HL-60 (cell line): ENCODE measurements around the gene GCGR.
A peak's percentile ranks its signal among the peaks of the same experiment; 100 is the strongest.

ENCODE experiments used
- DNase-seq, 2 experiments: peaks; one replicate each; pipeline ENCODE4 v3.0.0-alpha.2; 2010 to 2020; ENCODE audit warnings: low read depth in 1 of 2, low spot score in 1 of 2
- H3K27ac ChIP-seq: fragments of 250-450 bp; sonication (Bioruptor Pico); replicated peaks from 2 replicates; pipeline ENCODE4 v1.5.1; 2020; ENCODE audit warnings: mild to moderate bottlenecking, moderate library complexity
- H3K27me3 ChIP-seq: fragments of 250-450 bp; sonication (Bioruptor Pico); 2 replicates; pipeline ENCODE4 v1.5.1; 2021; ENCODE audit warnings: mild to moderate bottlenecking, moderate library complexity; ENCODE audit not compliant: insufficient read depth, poor library complexity, severe bottlenecking
- H3K4me3 ChIP-seq: replicated peaks from 2 replicates; pipeline ENCODE4 v1.5.1; 2011; ENCODE audit warnings: mild to moderate bottlenecking, control low read depth, low read length; ENCODE audit not compliant: insufficient read depth
- GABPA ChIP-seq: IDR thresholded peaks from 2 replicates; pipeline ENCODE4 v1.6.1; 2012; ENCODE audit warnings: low read depth
- POLR2AphosphoS5 ChIP-seq: IDR thresholded peaks from 2 replicates; pipeline ENCODE4 v1.6.1; 2012; ENCODE audit warnings: low read depth
- REST ChIP-seq: IDR thresholded peaks from 2 replicates; pipeline ENCODE4 v1.6.1; 2012; ENCODE audit warnings: low read depth; ENCODE audit not compliant: insufficient replicate concordance
- SPI1 ChIP-seq: IDR thresholded peaks from 2 replicates; pipeline ENCODE4 v1.6.1; 2012; ENCODE audit warnings: low read depth, mild to moderate bottlenecking, borderline replicate concordance
- TF ChIP-seq, protein P1 (sequence below): IDR thresholded peaks from one replicate; pipeline ENCODE4 v1.5.1; 2011; ENCODE audit warnings: low read length, control low read depth, inconsistent platforms; ENCODE audit not compliant: insufficient read depth

The GCGR gene

DNA sequence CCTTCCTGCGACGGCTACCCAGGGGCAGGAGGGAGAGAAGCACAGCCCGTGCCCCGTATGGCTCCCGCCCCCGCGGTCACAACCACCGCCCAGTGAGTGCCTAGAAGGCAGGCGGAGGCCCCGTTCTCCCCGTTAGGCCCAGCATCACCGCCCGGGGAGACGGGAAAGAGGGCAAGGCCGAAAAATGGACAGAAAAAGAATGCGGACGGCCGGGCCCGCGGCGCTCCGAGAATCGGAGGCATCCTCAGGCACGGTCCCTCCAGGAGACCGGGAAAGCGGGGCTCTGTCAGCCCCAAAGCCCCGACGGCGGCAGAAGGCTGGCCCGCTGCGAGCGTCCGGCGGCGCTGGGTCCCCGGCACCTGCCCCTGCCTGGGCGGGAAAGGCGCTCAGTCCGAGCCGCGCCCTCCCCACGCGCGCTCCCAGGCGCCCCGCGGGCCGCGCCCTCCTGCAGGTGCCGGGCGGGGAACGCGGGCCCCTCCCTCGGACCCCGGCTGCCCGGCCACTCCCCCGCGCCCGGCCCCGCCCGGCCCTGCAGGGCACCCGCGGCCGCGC lies 28.7 kb downstream of the GCGR start:
- H3K4me3 ChIP-seq = peak overlapping the region; percentile 59
- DNase-seq = peak in 1 of 2 experiments; percentile 86
- H3K27me3 ChIP-seq = no peaks in the 10 kb centered on the region
- TF ChIP-seq POLR2AphosphoS5 (no peak), REST (no peak), GABPA (no peak)
- H3K27ac ChIP-seq = peak overlapping the region; percentile 98

GRCh38 chr17:81833160-81833920 lies 29.4 kb downstream of the GCGR start, which contains the start of gene MCRIP1:
Gene MCRIP1, minus strand, starts transcription at chr17:81833291. Its CDS starts 8,785 bp downstream, at chr17:81824506.
- DNase-seq = peak; percentile 95 to 96
- TF ChIP-seq, protein P1, sequence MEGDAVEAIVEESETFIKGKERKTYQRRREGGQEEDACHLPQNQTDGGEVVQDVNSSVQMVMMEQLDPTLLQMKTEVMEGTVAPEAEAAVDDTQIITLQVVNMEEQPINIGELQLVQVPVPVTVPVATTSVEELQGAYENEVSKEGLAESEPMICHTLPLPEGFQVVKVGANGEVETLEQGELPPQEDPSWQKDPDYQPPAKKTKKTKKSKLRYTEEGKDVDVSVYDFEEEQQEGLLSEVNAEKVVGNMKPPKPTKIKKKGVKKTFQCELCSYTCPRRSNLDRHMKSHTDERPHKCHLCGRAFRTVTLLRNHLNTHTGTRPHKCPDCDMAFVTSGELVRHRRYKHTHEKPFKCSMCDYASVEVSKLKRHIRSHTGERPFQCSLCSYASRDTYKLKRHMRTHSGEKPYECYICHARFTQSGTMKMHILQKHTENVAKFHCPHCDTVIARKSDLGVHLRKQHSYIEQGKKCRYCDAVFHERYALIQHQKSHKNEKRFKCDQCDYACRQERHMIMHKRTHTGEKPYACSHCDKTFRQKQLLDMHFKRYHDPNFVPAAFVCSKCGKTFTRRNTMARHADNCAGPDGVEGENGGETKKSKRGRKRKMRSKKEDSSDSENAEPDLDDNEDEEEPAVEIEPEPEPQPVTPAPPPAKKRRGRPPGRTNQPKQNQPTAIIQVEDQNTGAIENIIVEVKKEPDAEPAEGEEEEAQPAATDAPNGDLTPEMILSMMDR = no peak
- TF ChIP-seq GABPA (peak; percentile 61), SPI1 (no peak), REST (no peak), POLR2AphosphoS5 (peak; percentile 73)
- peak within 1 kb of the TSS; percentile 98 for H3K27ac ChIP-seq
- no peaks in the 10 kb centered on the region for H3K27me3 ChIP-seq
- peak within 1 kb of the TSS; percentile 59 for H3K4me3 ChIP-seq

GRCh38 chr17:81833921-81834830 lies 30.2 kb downstream of the GCGR start:
- Histone ChIP-seq H3K27me3 (no peaks in the 10 kb centered on the region), H3K27ac (peak overlapping the region; percentile 97), H3K4me3 (peak overlapping the region; percentile 43)
- no peak for DNase-seq
- TF ChIP-seq SPI1 (no peak), POLR2AphosphoS5 (no peak)

GRCh38 chr17:81834831-81835267 lies 30.9 kb downstream of the GCGR start, which contains the start of gene PPP1R27:
Gene PPP1R27, minus strand, starts transcription at chr17:81835050. Its CDS starts 97 bp downstream, at chr17:81834953.
- H3K27ac ChIP-seq = peak within 1 kb of the TSS; percentile 97
- H3K27me3 ChIP-seq = no peaks in the 10 kb centered on the region
- TF ChIP-seq, protein P1 = no peak
- TF ChIP-seq SPI1 (no peak), POLR2AphosphoS5 (no peak), GABPA (no peak), REST (no peak)
- no peak for DNase-seq
- H3K4me3 ChIP-seq = peak within 1 kb of the TSS; percentile 43
